Measurements from ENCODE around the gene ERBIN.
"Not testable (repeated sequence)": the region's sequence is repeated elsewhere in the genome, so short reads cannot be mapped to it uniquely, and the experiment has no call there.

The ERBIN gene

DNA sequence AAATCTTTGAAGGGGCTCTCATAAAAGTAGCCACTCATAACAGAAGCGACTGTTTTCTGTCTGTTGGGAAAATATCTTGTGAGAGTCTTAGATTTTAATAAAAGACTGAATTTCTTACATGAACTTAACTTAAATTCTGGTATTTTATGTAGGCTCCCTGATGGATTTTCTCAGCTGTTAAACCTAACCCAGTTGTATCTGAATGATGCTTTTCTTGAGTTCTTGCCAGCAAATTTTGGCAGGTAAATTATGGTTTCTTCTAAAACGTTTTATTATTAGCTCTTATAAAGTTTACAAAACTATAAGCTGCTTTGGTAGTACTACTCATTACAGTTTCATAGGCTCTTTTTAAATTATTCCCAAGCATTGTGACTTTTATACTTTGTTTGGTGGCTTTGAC, 87.0 kb downstream of the ERBIN start:
- DNase-seq: no peak

DNA sequence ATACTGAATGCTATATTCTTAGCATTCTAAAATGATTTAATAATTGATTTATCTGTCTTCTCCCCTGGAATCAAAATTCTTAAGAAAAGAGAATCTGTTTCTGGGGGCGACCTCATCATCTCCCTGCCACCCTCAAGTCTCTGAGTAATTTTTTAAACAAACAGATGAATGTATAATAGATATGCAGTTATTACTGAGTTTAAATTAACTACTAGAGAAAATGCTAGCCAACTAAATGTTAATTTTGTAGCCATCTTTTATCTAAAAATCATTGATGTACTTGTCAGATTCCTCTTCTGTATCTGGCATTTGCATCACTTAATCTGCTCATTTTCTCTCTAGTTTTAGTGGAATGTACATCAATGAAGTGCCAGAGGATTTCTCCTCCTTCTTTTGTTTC, 87.5 kb downstream of the ERBIN start:
- DNase-seq: no peak

- DNase-seq: no peak
These were observed 89.0 kb downstream of the ERBIN start for GRCh38 chr5:66015196-66015960.

DNA sequence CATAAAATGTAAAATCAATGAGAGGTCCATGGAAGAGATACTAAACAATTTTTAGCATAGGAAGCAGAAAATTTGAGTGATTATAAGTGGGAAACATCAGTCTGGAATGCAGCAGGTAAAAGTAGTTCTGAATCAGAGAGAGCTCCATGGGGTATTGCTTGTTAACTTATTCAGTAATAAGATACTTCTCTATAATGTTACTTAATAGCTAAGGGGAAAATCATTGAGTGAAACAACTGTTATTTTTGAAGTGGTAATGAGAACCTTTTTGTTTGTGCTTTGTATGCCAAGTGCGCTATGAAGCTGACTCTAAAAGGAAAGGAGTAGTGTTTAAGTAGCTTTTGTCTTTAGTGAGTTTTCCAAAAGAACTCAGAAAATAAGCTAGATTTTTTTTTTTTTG, 95.2 kb downstream of the ERBIN start:
- no peak for DNase-seq

DNA sequence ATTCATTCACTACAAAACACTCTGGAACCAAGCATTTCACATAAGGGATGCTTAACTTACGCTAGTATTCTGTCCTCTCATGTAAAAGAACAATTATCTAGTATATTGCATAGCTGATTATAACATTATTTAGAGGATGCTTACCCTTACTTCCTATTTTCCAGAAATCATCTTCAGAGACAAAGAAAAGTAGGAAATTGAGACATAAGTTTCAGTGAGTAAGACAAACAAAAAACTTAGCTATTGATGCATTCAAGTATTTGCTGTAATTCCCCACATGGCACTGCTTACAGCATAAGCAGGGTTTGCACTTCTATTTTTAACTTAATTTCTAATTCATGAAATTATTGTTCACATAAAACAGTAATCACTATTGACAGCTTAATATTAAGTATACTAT, 112.9 kb downstream of the ERBIN start:
- no peak for DNase-seq

- DNase-seq: no peak
These were observed 113.3 kb downstream of the ERBIN start for GRCh38 chr5:66039701-66040100.

DNA sequence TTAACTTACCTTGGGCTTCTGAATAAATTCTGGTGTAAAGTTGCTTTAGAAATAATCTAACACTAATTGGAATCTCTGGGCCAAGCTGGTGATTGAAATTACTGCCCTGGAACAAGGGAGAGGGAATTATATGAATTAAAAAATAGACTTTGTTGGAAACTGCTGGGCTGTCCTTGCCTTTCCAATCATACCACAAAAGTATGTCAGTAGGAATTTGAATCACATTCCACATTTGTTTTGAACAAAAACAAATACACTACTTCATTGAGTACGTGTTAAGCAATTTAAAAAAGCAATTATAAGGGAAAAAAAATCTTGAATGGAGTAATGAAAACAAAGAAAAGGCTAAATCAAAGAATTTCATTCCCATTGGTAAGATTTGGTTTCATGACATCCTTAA, 115.3 kb downstream of the ERBIN start:
- DNase-seq: no peak

- no peak for DNase-seq
These were observed 130.9 kb downstream of the ERBIN start for GRCh38 chr5:66057239-66057638.

GRCh38 chr5:66061320-66061719, 134.9 kb downstream of the ERBIN start:
- not testable (repeated sequence) for DNase-seq

DNA sequence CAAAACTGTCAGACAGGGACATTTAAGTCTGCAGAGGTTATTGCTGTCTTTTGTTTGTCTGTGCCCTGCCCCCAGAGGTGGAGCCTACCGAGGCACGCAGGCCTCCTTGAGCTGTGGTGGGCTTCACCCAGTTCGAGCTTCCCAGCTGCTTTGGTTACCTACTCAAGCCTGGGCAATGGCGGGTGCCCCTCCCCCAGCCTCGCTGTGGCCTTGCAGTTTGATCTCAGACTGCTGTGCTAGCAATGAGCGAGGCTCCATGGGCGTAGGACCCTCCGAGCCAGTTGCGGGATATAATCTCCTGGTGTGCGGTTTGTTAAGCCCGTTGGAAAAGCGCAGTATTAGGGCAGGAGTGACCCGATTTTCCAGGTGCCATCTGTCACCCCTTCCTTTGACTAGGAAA, 136.7 kb downstream of the ERBIN start:
- DNase-seq: not testable (repeated sequence)

DNA sequence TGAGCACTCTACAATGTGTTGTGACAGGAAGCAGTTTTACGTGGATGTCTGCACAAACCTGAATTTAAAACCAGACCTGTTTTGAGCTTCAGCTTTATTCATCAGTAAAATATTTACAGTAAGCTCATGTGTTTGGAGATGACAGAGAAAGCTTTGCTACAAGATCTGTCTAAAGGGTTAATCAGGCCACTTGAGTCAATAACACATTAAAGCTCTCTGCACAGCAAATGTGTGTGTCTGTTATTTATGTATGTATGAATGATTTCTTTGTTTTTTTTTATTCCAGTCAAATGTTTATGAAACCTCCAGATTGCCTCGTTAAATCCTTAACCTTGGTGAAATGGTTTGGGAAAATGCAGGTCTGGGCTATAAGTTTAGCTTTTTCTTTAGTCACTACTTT, 140.5 kb downstream of the ERBIN start:
- DNase-seq: no peak

DNA sequence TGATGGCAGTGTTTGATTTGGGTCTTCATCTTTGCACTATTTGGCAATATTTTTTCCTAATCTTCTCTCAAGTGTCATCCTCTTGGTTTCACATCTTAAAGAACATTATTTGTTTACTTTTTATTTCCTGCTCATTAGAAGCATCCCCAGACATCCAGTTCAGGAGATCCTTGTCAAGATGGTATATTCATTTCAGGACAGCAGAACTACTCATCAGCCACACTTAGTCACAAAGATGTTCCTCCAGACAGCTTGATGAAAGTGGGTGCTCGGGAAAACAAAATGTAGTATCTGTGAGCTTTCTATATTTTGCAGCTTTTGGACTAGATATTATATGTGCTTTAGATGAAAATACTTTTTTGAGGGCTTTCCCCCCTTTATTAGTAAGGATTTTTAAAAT, 145.7 kb downstream of the ERBIN start:
- no peak for DNase-seq

DNA sequence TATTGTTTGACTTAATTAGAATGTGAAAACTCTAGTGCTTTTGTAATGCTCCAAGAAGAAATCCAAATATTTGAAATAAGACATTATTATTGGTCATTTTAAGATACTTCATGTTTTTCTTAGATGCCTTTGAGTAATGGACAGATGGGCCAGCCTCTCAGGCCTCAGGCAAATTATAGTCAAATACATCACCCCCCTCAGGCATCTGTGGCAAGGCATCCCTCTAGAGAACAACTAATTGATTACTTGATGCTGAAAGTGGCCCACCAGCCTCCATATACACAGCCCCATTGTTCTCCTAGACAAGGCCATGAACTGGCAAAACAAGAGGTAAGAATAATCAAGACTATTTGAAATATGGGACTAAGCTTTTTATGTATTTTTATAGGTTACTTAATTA, 148.5 kb downstream of the ERBIN start:
- no peak for DNase-seq

DNA sequence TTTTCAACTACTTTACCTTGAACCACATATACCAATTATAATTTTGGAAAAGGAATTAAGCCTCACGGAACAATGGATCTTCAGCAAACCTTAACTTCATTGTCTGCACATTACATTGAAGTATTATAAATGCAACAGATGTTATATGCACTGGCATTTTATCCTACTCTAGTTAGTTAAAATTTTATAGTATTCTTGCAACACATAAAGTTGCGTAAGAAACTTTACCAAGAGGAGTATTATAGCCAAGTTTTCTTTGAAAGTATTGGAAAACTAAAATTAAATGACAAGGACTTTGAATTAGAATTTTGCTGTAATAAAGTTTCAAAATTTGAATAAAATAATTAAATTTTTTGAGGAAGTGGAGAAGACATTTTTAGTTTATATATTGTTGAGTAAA, 154.3 kb downstream of the ERBIN start:
- DNase-seq: no peak

GRCh38 chr5:66089384-66089783, 163.0 kb downstream of the ERBIN start:
- DNase-seq: no peak

- no peak for DNase-seq
These were observed 174.5 kb downstream of the ERBIN start for GRCh38 chr5:66100851-66101250.

GRCh38 chr5:66113160-66113559, 186.8 kb downstream of the ERBIN start:
- DNase-seq: no peak

- no peak for DNase-seq
These were observed 191.9 kb downstream of the ERBIN start for GRCh38 chr5:66118304-66118703.

GRCh38 chr5:66122379-66123034, 196.1 kb downstream of the ERBIN start:
- no peak for DNase-seq

DNA sequence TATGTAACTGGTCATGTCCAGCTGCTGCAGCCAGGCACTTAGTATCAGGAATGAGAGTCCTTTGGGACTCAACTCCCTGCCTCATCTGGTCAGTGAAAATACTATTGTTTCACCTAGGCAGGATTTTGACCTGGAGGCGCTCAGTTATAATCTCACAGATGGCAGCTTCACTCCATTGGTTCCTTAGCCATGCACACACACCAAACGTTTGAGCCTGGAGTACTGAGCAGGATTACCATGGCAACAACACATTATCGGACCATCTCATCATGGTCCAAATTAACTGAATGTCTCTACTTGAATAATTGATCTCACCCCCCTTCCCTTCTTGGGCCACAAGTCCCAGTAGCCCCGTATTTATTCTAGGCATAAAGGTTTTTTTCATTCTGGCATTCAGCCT, 202.8 kb downstream of the ERBIN start:
- no peak for DNase-seq

- DNase-seq: no peak
These were observed 204.1 kb downstream of the ERBIN start for GRCh38 chr5:66130493-66130892.
